Stimulated activated CD4-positive, alpha-beta T cell treated with anti-CD3 and anti-CD28 coated beads, TNF-alpha, amount 100 ng/mL, for 48 hours (primary cell): ENCODE results near the gene ABI2.
"Not testable (repeated sequence)": the region's sequence is repeated elsewhere in the genome, so short reads cannot be mapped to it uniquely, and the experiment has no call there.

Experiments used
- DNase-seq, 3 donors: peaks; one replicate each; pipeline ENCODE4 v3.0.0-alpha.2; 2020; ENCODE audit warnings: low read depth in 3 of 3

ABI2 gene

GRCh38 chr2:203429643-203430042 is 101.4 kb downstream of the ABI2 start:
- DNase-seq = not testable (repeated sequence)

GRCh38 chr2:203431391-203432185 is 103.4 kb downstream of the ABI2 start:
- no peak for DNase-seq

DNA sequence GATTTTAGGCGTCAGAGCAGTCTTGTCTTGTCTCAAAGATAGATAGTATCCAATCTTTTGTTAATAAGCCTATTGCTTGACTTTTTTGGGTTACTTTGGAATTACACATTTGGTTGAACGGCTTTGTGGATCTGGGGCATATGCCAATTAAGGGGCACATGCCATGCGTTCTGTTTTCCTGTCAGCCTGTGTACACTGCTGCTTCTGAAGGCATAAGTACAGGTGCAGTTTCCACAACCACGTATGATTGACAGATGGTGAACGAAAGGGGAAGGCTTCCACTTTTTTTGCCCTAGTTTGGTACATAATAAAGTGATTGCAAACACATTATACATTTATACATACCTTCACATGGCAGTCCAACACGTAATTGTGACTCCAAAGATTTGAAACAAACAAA is 104.6 kb downstream of the ABI2 start:
- DNase-seq = no peak

- no peak for DNase-seq
These were observed 108.3 kb downstream of the ABI2 start for GRCh38 chr2:203436496-203436895.

DNA sequence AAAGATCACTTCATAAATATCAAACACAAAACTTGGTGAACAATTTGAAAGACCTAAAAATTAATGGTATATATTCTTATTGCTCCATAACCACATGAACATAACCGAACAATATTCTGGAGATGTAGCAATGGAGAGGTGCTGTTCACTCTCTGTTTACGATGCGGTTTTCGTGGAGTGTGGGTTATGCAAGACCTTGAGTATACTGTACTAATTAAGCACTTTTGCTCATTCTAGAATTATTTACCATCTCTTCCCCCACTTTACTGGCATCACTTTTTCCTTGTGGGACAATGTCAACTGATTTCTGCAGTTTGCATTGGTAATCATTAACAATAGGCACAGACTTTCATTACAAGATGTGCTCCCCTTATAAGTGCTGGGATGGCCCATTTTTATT is 109.3 kb downstream of the ABI2 start:
- DNase-seq = no peak

DNA sequence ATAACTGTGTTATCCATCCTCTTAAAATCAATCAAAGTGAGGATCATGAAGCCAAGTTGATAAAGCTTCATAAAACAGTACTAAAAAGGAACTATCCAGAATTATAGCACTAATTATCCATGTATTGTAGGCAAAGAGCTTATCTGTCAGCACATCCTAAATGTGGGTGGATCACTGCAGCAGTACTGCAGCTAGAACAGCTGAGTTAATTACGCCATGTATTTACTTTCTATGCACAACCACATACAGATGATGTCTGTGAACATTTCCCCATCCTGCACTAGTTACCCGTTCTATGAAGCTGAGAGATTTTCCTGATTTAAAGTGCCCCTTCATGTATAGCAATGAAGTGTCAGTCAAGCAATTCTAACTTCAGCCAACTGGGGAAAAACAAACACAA is 110.3 kb downstream of the ABI2 start:
- DNase-seq = no peak

- DNase-seq = no peak
These were observed 112.5 kb downstream of the ABI2 start for GRCh38 chr2:203440671-203441070.

GRCh38 chr2:203441463-203441862 is 113.3 kb downstream of the ABI2 start:
- DNase-seq = no peak

DNA sequence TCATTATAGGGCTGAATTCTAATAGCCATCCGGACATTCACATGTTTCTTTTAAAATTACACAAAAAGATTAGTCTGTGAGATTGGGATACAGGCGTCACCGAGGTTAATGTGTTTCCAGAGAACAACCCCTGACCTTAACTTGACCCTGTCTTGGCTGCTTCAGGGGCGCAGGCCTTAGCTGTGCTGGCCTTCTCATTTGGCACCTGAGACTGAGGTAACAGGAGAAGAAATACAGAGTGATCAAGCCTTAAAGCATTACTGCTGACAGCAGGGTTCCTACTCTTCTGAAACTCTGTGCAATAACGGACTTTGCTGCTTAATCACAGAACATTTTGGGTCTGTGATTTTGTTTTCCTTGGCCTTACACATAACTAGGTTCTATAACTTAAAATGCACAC is 114.3 kb downstream of the ABI2 start:
- no peak for DNase-seq

DNA sequence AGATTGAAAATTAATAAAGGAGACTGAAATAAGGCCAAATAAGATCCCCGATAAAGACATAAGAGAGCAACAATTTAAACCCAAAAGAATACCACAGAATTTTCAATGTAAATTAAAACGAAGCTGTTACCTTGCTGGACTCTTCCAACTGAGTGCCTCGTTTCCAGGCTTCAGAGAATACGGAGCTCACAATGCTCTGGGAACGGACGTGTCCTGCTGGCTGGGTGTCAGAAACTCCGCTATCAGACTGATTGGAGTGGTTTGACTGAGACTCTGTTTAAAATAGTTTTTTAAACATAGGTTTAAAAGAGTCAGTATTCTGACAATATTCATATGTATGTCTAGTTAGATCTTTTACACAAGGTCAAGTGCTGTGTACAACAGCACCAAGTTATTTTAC is 116.5 kb downstream of the ABI2 start:
- no peak for DNase-seq

DNA sequence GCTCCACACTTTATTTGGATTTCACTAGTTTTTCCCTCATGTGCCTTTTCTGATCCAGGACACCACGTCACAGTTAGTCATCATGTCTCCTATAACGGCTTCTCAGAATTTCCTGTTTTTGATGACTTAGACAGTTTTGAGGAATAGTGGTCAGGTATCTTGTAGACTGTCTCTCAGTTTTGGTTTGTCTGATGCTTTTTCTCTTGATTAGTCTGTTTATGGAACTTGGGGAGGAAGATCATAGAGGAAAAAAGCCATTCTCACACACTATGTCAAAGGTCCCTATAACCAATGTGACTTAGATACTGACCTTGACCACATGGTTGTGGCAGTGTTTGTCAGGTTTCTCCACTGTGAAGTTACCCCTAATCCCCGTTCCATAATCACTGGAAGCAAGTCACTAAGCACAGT is 117.9 kb downstream of the ABI2 start:
- no peak for DNase-seq

DNA sequence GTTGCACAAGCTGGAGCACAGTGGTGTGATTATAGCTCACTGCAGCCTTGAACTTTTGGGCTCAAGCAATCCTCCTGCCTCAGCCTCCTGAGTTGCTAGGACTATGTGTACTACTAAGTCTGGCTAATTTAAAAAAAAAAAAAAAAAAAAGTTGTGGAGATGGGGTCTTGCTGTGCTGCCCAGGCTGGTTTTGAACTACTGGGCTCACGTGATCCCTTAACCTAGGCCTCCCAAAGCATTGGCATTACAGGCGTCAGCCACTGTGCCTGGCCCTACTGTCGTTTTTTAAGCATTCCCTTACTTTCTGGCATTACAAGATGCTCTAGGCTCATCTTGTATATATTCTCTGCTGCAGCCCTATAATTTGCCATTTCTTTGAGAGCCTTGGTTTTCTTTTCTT is 118.6 kb downstream of the ABI2 start:
- DNase-seq = no peak

DNA sequence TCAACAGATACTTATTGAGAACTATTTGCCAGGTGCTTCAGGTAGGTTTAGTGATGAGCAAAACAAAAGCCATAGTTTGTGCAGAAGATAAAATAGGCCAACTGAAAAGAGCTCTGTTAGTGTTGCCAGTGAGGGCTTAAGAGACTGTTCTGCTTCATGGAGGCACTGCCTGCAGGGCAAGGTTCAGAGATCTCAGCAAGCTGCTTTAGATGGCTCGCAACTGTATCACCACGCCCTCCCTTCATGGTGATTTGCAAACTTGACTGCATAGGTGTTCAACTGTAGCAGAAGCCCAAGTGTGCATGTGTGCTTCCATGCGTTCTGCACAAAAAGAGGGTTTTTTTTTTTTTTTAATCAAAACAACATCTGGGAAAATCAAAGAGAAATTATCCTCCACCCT is 122.4 kb downstream of the ABI2 start:
- DNase-seq = no peak

DNA sequence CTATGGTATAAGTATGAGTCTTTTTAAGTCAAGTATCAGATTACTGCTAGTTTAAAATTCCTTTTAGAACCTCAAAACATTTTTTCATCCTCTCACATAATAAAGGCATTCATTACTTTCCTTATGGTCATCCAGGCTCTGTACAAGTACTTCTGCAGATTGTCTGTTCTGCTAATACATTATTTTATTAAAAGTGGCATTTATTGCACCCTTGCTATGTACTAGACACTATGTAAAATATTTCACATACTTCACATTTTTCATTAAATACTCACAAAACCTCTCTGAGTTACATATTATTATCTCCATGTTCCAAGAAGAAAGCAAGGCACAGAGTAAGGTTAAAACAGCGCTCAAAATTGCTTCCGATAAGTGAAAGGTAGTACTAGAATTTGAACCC is 122.8 kb downstream of the ABI2 start:
- no peak for DNase-seq

DNA sequence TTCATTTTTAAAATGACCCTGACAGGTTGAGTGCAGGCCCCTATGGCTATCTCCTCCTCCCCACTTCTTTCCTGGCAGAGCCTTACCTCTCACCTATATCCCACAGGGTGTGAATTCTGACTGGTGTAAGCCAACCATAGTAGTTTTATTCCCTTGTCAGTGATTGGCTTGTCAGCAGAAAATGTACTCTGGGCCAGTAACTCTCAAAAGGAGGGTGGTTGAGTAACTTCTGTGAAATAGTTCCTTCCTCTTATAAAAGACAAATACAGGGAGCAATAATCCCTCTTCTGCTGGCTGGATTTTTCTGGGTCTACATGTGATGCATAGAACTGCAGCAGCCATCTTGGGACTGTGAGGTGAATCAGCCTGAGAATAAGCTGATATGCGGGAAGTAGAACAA is 123.5 kb downstream of the ABI2 start:
- DNase-seq = no peak

DNA sequence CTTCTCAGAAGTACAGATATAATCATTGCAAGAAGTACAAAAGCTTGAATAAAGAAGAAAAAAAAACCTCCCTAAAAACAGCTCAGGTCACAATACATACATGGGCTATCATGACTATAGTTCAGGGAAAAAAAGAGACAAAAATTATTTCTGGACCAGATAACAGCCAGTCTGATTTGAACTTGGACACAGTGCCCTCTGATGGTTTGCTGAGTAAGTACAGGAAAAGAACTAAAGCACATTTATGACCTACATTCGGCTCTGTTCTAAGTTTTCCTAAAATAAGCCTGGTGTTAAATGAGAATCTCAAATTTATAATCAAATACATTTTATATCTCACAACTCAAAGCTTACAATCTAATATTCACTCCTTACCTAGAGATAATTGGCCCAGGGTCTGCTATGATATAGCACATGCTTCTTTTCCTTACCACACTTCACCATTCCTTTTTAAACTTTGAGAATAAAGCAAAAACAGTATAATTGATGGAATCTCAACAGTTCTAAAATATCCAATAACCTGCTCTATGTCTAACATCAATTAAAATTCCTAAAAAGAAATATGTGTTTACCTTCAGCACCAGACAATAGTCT is 125.8 kb downstream of the ABI2 start:
- no peak for DNase-seq

- no peak for DNase-seq
These were observed 127.0 kb downstream of the ABI2 start for GRCh38 chr2:203455209-203455608.

- no peak for DNase-seq
These were observed 133.6 kb downstream of the ABI2 start for GRCh38 chr2:203461746-203462145.

GRCh38 chr2:203462308-203462707 is 134.1 kb downstream of the ABI2 start:
- no peak for DNase-seq

- no peak for DNase-seq
These were observed 135.1 kb downstream of the ABI2 start for GRCh38 chr2:203463266-203463678.

GRCh38 chr2:203469546-203469945 is 141.4 kb downstream of the ABI2 start:
- no peak for DNase-seq

- no peak for DNase-seq
These were observed 142.2 kb downstream of the ABI2 start for GRCh38 chr2:203470371-203470770.

GRCh38 chr2:203471323-203471722 is 143.1 kb downstream of the ABI2 start:
- DNase-seq = no peak

- no peak for DNase-seq
These were observed 148.7 kb downstream of the ABI2 start for GRCh38 chr2:203476881-203477280.
